GM18520 (cell line): ENCODE data around the gene P4HA1.
"Not testable (repeated sequence)": the region's sequence is repeated elsewhere in the genome, so short reads cannot be mapped to it uniquely, and the experiment has no call there.

Experiments
- ATAC-seq: cut with Tn5 transposase; IDR thresholded peaks from one replicate; pipeline ENCODE4 v1.9.1; 2021; ENCODE audit not compliant: unreplicated experiment

P4HA1 gene

GRCh38 chr10:73096449-73097304 lies at the start of gene P4HA1:
TSS of gene P4HA1 (minus strand) at chr10:73096866. CDS start at chr10:73074883, 21,983 bp downstream.
- peak; percentile 77 for ATAC-seq

GRCh38 chr10:73141603-73142002 lies 44.9 kb upstream of the P4HA1 start:
- no peak for ATAC-seq

GRCh38 chr10:73139251-73139650 lies 42.6 kb upstream of the P4HA1 start:
- ATAC-seq = no peak

- no peak for ATAC-seq
Measured at GRCh38 chr10:73136627-73137026, 40.0 kb upstream of the P4HA1 start.

- no peak for ATAC-seq
Measured at GRCh38 chr10:73134727-73135126, 38.1 kb upstream of the P4HA1 start.

- no peak for ATAC-seq
Measured at GRCh38 chr10:73131913-73132686, 35.4 kb upstream of the P4HA1 start.

GRCh38 chr10:73131301-73131700 lies 34.6 kb upstream of the P4HA1 start:
- ATAC-seq = no peak

- no peak for ATAC-seq
Measured at GRCh38 chr10:73126343-73126742, 29.7 kb upstream of the P4HA1 start.

- no peak for ATAC-seq
Measured at GRCh38 chr10:73119952-73120351, 23.3 kb upstream of the P4HA1 start.

GRCh38 chr10:73119457-73119856 lies 22.8 kb upstream of the P4HA1 start:
- ATAC-seq = no peak

- ATAC-seq = peak; percentile 64
Measured at GRCh38 chr10:73117976-73118743, 21.5 kb upstream of the P4HA1 start.

GRCh38 chr10:73116017-73116416 lies 19.4 kb upstream of the P4HA1 start:
- no peak for ATAC-seq

GRCh38 chr10:73113551-73113950 lies 16.9 kb upstream of the P4HA1 start:
- no peak for ATAC-seq

GRCh38 chr10:73112032-73112431 lies 15.4 kb upstream of the P4HA1 start:
- ATAC-seq = not testable (repeated sequence)

GRCh38 chr10:73110345-73110849 lies 13.7 kb upstream of the P4HA1 start, which contains the start of gene NUDT13:
TSS of gene NUDT13 (plus strand) at chr10:73110455. CDS start at chr10:73114366, 3,911 bp downstream.
- ATAC-seq = peak; percentile 61

GRCh38 chr10:73109248-73109652 lies 12.6 kb upstream of the P4HA1 start:
- not testable (repeated sequence) for ATAC-seq

- no peak for ATAC-seq
Measured at GRCh38 chr10:73106301-73106700, 9.6 kb upstream of the P4HA1 start.

- no peak for ATAC-seq
Measured at GRCh38 chr10:73099141-73099540, 2.5 kb upstream of the P4HA1 start.

GRCh38 chr10:73097305-73097670 lies 622 bp upstream of the P4HA1 start:
- no peak for ATAC-seq

GRCh38 chr10:73096041-73096448 lies 621 bp downstream of the P4HA1 start:
- ATAC-seq = peak; percentile 19

- ATAC-seq = no peak
Measured at GRCh38 chr10:73095481-73096021, 1.1 kb downstream of the P4HA1 start.
